GM12873 (cell line): ENCODE measurements around the gene CAMTA1.

Experiments
- TF ChIP-seq, protein P1 (sequence below): IDR thresholded peaks from 2 replicates; pipeline ENCODE4 v1.5.1; 2012; ENCODE audit warnings: low read depth, mild to moderate bottlenecking, moderate library complexity, low read length, control low read depth; ENCODE audit not compliant: insufficient read depth; ENCODE audit errors: missing control alignments

Gene CAMTA1

GRCh38 chr1:7236844-7237515 lies 451.7 kb downstream of the CAMTA1 start:
- TF ChIP-seq, protein P1, sequence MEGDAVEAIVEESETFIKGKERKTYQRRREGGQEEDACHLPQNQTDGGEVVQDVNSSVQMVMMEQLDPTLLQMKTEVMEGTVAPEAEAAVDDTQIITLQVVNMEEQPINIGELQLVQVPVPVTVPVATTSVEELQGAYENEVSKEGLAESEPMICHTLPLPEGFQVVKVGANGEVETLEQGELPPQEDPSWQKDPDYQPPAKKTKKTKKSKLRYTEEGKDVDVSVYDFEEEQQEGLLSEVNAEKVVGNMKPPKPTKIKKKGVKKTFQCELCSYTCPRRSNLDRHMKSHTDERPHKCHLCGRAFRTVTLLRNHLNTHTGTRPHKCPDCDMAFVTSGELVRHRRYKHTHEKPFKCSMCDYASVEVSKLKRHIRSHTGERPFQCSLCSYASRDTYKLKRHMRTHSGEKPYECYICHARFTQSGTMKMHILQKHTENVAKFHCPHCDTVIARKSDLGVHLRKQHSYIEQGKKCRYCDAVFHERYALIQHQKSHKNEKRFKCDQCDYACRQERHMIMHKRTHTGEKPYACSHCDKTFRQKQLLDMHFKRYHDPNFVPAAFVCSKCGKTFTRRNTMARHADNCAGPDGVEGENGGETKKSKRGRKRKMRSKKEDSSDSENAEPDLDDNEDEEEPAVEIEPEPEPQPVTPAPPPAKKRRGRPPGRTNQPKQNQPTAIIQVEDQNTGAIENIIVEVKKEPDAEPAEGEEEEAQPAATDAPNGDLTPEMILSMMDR = no peak

DNA sequence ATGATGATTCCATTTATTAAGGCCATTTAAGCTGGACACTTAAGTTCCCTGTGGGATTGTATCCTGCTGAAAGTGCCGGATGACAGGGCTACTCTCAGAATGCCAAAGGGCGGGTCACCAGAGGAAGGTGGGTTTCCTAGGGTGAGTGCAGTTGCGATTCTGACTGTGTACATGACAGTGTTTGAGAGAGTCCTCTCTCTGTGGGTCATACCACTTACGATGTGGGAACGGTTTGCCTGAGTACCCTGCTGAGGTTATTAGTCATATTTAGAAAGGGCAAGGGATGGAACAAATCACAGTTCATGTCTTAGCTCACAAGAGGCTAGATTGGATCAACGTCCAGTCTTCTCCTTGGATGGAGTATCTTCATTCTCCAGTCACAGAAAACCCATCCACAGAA lies 461.9 kb downstream of the CAMTA1 start:
- TF ChIP-seq, protein P1 = no peak

DNA sequence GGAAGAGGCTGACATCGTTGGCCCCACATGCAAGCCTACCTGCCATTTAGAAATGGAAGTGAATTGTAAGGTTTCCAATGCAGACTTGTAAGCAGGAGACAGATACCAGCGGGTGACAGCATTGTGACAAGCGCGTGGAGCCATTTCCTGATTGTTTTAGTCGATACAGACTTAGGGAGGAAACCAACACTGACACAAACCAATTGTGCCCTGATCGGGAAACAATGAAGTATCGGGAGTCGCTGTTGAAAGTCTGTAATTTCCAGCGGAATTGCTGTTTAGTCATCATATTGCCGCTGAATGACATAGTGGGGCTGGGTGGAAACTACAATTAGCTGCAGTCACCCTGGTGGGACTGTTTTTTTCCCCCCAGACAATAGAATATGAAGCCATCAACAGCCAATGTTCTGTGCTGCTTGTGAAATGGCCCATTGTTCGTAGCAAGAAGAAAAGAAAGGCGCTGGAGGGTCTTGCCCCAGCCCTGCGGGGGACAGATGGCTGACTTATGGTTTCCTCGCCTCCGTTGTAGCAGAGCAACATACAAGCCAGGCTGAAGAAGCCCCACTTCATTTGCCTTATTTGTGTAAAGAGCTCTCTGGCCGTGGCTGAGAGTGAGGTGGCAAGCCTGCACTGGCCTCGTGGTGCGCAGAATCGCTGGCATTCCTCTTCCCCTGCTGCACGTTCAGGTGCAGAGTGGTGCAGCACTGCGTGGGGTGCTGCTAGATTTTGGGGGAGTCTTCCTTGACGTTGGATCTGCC lies 462.7 kb downstream of the CAMTA1 start:
- TF ChIP-seq, protein P1 = no peak

- TF ChIP-seq, protein P1 = no peak
These were observed 463.4 kb downstream of the CAMTA1 start for GRCh38 chr1:7248549-7249199.

DNA sequence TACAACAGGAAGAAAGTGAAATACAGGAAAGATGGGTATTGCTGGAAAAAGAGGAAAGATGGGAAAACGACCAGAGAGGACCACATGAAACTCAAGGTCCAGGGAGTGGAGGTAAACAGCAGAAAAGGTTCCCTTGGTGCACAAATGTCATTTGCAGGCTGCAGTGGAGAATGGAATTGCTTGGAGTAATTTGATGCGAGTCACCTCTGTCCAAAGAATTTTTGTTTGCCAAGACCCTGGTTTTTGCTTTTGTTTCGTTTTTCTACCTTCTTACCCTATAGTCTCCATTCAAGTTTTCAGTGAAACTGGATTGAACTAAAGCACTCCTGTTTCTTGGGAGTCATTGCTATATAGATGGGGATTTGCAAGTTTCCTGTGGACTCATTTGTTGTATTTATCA lies 464.3 kb downstream of the CAMTA1 start:
- TF ChIP-seq, protein P1 = no peak

DNA sequence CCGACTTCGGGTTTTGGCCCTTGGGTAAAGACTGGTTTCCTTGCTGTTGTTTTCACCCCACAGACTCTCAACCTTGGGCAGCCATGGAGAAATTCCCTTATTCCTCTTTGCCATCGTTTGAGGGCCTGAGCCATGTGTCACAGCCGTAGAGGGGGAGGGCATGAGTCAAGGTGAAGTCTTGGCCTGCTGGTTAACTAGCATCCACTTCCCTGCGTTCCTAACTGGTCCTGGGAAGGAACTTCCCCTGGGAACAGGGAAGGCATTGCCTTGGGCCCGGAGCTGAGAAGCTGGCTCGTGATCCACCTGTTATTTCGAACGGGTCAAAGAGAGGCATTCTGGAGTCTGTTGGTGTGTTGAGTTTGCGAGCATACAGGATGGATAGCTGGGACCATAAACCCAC lies 464.9 kb downstream of the CAMTA1 start:
- TF ChIP-seq, protein P1 = no peak
